GM19239 (cell line): ENCODE measurements around the gene TEN1.

Source experiments
- DNase-seq: peaks from one replicate; pipeline ENCODE4 v3.0.0; 2011; ENCODE audit warnings: low spot score; ENCODE audit not compliant: insufficient read length
- FAIRE-seq: peaks from 2 replicates; lab custom pipeline; 2011; peaks lifted over from hg19 to GRCh38; lab: Jason Lieb, UNC

The TEN1 gene

DNA sequence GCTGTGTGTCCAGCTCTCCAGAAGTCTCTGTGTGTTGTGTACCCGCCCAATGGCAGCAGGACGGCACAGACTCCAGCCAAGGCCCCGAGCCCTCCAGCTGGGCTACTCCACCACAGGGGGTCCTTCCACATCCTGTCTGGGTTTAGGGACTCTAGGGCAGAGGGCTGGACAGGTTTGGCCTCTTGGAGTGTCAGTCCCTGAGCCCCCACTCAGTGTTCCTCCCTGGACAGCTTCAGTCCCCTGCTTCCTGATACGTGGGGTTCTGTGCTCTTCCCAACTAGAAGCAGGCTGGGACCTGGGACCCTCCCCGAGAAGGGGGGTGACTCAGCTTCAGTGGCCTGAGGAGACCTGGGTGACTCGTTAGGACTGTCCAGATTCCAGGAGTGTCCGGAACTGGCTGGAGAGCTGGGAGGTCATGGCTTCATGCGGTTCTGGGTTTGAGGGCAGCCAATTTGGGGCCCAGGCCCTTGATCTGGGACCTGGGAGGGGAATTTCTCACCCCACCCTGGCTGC, 25.8 kb downstream of the TEN1 start:
- FAIRE-seq (no peak), DNase-seq (no peak)

DNA sequence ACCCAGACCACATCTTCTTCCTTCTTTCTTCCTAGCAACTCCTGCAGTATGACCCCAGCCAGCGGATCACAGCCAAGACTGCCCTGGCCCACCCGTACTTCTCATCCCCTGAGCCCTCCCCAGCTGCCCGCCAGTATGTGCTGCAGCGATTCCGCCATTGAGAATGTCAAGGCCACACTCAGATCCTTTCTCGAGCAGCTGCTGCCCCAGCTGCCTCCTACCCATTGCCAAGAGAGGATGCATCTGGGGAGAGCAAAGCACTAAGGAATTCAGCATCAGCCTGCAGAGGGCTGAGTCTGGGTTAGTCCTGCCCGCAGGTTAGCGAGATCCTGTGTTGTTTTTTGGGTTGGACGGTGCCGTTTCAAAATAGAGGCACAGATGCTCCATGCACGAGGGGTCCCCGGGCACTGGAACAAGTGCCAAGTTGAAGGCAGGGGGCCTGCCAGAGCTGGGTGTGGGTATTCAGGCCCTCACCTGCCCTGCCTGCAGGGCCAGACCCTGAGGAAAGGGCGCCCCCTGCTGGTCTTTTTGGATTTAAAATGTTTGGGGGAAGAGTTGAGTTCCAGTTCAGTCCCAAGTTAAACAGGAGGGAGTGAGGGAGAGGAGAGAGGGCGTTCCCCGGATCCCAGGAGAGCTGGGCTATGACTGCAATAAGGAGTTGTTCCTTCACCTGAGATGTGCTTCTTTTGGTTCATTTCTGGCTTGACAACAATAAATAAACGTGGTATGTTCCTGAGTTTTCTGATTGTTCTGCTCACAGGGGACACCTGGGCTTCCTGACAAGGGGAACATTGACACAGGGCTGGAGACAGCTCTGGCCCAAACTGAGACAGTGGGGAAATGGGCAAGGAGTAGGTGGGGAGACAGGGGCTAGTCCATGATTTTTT, 26.5 kb downstream of the TEN1 start:
- FAIRE-seq (peak; percentile 77), DNase-seq (peak; percentile 94)

DNA sequence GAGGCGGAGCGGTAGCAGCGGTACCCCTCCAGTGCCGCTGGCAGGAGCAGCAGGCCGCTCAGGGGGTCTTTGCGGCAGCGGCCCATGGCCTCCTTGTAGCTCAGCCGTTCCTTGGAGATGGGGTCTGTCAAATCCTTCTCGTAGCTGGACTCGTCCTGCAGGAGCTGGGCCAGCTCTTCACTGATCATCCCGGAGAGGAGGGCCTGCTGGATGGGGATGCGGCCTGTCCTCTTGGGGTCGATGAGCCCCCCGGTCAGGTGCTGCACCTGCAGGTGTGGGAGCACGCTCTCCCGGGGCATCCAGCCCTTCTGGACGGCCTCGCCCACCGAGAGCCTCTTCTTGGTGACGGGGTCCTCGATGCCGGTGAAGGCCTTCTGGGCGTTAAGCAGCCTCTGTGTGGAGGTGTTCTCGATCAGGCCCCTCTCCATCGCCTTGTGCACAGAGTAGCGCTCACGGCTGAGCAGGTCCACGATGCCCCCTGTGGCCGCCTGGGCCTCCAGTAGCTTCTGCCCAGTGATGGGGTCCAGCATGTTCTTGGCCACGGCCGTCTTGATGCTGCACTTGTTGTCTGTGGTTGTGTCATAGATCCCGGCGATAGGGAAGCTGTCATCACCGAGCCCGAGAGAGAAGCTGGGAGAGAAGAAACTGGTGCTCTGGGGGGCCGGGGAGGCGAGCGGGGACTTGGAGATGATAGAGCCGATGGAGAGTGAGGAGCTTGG, 28.2 kb downstream of the TEN1 start:
- no peak for DNase-seq
- no peak for FAIRE-seq

DNA sequence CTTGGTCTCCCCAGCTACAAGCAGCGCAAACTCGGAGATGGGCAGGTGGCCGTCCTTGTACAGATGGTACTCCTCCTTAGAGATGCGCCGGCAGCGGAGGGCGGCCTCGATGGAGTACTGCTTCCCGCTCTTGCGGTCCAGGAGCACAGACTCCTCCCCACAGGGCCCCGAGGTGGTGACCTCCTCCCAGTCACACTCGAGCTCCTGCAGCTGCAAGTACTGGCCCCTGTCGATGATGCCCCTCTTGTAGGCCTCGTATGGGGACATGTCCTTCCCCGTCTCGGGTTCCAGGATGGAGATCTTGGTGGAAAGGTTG, 28.8 kb downstream of the TEN1 start:
- FAIRE-seq, result no peak
- DNase-seq, result no peak

DNA sequence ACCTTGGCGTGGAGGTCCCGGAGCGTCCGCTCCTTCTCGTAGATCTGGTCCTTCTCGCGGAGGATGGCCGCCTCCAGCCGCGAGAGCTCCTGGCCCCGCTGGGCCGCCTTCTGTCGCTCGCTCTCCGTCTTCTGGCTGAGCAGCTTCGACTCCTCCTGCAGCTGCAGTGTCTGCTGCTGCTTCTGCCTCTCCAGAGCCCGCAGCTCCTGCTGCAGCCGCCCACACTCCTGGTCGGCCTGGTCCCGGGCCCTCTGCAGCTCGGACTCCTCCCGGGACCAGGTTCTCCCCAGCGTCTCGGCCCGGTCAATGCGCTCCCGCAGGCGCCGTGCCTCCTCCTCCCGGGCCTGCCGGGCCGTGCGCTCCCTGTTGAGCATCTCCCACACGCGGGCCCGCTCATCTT, 29.2 kb downstream of the TEN1 start:
- no peak for DNase-seq
- no peak for FAIRE-seq

DNA sequence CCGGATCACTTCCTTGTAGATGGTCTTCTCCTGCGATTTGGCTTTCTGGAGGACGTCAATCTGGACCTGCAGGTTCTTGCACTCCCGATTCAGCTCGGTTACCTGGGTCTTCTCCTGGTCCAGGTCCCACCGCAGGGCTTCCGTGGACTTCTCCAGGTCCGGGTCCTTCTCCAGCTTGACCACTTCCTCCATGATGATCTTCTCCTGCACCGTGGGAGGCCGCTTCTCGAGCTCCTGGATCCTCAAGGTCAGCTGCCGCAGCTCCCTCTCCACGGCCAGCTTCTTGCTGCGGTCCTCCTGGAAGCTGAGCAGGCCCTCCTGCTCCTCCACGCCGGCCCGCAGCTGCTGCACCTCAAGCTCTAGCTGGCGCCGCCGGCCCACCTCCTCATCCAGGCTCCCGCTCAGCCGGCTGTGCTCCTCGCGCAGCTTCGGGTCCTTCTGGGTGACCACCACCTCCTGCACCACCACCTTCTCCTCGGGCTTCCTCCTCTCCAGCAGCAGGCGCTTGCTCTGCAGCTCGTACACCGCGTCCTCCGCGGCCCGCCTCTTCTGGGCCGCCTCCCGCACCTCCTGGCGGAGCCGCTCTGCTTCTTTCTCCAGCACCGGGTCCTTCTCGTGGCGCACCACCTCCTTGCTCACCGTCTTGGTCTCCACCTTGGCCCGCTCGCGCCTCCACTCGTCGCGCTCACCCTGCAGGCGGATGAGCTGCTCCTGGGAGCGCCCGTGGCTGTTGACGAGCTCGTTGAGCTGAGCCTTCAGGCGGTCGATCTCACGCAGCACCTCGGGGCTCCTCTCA, 29.8 kb downstream of the TEN1 start:
- FAIRE-seq (no peak), DNase-seq (no peak)

DNA sequence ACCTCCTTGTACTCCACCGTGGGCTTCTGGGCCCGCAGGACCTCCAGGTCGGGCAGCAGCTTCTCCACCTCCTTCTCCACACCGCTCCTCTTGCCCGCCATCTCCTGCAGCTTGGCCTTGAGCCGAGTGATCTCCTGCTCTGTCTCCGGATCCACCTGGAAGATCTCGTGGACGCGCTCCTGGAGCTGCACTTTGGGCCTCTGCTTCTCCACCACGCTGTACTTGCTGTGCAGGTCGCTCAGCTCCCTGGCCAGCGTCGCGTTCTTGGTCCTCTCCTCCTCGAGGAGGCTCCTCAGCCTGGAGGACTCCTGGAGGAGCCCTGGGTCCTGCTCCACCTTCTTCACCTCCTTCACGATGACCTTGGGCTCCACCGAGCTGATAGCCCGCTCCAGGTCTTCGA, 30.4 kb downstream of the TEN1 start:
- no peak for FAIRE-seq

DNA sequence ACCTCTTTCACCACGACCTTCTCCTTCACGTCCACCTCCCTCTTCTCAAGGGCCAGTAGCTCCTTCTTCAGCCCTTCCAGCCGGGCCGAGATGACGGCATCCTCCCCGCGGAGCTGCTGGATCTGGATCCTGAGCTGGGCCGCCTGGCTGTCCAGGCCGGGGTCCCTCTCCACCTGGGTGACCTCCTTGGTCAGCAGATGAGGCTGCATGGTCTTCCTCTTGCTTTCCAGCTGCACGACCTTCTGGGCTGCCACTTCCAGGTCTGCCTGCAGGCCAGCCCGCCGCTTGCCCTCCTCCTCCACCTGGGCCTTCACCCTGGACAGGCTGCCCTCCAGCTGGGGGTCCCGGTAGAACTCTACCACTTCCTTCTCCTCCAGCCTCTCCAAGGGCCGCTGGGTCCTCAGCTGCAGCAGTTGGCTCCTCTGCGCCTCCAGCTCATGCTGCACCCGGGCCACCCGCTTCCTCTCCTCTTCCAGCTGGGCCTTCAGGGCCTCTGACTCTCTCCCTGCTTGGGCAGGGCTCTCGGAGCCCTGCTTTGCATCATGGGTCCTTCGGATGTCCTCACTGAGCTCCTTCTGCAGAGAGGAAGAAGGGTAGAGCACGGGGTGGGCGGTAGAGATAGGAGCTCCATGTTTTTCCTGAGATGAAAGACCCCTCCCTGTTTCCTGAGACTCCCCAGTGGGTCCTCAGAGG, 31.1 kb downstream of the TEN1 start:
- DNase-seq (no peak), FAIRE-seq (no peak)

More for the DNA sequence above, 30.4 kb downstream of the TEN1 start:
- no peak for DNase-seq

DNA sequence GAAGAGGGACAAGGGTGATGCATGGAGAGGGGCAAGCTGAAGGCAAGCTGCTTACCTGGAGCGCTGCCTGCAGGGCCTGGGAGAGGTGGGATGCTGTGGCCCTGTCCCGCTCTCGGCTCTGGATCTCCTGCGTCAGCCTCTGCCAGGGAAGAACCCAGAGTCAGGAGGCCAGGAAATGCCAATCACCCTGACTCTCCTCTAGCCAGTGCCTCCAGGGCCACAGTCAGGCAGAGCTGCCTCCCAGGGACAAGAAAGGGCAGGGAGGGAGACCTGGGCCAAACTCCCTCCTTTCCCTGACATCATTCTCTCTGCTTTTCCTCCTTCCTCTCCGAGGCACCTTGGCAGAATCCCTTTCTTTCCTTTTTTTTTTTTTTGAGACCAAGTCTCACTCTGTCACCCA, 32.9 kb downstream of the TEN1 start:
- DNase-seq (no peak), FAIRE-seq (no peak)

DNA sequence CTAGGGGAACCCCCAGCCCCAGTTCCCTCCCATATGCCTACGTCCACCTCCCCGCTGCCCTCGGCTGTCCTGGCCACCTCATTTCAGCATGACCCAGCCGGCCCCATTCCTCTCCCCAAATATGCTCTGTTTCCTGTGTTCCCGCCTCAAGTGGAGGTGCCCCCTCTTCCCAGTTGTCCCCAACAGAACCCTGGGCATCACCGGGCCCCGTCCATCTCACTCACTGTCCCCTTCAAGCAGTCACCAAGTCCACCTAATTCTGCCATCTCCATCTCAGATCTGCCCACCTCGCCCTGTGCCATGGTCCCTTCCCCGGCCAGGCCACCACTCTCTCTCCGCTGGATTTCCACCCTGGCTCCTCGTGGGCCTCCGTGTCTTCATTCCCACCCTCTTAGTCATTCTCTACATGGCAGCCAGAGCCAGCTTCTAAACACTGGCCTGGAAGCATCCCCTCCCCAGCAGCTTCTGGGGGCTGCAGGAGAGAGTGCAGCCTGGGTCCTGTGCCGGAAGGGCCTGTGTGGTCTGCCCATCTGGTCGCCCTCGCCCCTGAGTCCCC, 34.4 kb downstream of the TEN1 start:
- FAIRE-seq, result no peak
- no peak for DNase-seq

DNA sequence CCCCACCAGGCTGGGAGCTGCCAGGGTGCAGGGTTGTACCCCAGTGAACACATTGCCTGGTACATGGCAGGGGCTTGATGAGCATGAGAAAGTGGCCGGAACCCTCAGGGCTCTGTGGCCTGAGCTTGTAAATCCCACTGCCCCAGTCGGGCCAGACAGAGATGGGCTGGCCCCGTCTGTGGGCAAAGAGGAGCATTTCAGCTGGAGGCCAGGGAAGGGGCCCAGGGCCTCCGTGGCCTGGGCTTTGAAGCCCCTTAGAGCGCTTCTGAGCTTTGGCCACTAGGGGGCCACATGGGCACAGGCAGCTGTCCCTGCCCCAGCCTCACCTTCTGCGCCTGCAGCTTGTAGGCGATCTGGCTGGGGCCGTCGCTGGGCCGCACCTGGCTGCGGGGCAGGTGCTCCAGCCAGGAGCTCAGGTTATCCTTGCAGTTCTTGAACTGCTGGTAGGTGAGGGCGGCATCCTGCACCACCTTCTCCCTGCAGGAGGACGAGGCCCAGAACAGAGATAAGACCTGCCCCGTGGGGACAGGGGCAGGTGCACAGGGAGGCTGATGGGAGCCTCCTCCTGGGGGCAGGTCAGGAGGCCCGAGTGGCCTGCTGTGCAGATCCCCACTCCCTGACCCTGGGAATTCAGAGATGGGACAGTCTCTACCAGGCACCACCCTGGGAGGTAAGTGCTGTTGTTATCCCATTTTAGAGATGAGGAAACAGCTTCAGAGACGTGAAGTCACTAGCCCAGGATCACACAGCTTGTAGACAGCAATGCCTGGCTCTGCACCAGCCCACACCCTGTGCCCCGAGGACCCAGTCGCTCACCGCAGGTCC, 35.3 kb downstream of the TEN1 start:
- peak; percentile 45 for FAIRE-seq
- peak; percentile 99 for DNase-seq

DNA sequence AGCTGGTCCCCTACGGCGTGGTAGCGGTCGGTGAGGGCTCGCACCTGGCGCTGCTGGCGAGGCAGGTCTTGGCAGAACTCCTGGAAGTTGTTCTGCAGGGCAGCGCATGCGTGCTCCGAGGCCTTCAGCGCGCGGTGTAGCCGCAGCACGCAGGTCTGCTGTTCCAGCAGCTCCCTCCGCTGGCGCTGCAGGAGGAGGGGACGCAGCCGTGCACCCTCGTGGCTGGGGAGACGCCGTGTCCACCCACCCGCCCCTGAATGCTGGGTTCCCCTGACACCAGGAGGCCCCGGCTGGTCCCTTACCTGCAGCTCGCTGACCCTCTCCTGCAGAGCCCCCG, 35.9 kb downstream of the TEN1 start:
- FAIRE-seq, result no peak

DNA sequence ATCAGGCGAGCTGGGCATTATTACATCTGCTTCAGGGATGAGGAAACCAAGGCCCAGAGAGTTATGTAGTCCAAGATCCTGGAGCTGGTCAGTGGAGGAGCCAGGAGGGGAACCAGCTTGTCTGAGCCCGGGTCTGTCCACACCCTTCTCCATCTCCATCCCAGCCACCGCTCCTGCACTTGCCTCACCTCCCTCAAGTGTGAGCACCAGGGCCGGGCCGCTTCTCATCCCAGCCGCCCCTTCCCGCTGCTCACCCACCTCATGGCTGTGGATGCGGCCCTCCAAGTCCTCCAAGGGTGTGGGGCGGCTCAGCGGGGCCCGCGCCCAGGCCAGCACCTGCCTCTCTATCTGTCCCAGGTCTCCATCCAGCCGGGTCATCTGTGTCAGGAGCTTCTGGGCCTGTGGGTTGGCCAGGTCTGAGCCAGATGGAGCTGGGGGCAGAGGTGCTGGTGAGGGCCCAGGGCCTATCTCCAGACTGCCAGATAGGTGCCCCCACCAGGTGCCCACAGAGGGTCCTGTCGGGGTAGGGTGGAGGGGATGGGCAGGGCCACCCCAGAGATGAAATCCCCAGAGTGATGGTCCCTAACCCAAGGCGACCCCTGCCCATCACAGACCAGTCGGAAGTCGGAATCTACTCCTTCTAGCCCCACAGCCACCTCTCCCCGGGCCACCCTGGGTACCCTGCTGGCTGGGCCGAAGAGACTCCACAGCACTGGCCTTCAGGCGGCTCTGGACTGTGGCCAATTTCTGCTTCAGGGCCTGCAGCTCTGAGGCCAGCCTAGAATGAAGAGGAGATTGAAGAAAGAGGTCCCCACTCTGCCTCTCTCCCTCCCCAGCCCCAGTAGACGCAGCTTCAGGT, 38.7 kb downstream of the TEN1 start:
- no peak for DNase-seq
- no peak for FAIRE-seq

More for the DNA sequence above, 35.9 kb downstream of the TEN1 start:
- DNase-seq, result no peak

DNA sequence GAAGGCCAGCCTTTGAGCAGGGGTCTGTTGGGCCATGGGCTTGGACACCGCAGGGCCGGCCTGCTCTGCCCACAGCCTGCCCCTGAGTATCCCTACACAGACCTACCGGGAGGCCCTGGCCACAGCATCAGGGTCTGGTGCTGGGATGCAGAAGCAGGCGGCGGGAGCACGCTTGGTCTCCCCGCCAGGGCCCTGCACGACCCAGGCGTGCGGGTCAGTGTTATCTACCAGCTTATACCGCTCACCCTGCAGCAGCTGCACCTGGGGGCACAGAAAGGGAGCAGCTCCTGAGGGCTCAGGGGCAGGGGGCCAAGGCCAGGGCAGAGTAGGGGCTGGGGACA, 39.3 kb downstream of the TEN1 start:
- FAIRE-seq (no peak), DNase-seq (no peak)

DNA sequence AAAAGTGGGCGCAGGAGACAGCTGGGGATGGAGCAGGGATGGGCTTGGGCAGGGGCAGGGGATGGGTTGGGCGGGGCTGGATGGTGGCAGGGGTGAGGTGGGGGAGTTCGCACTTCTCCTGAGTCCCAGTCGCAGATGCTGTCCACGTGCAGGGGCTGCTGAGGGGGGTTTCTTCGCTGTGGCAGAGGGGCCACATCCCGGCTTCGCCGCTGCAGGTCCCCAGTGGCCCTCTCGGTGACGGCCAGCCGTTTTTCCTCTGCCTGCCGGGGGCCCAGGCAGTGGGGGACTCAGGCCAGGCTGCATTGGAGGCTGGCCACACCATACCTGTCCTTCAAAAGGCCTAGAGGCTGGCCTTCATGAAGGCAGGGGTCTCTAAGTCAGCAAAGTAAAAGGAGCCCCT, 39.8 kb downstream of the TEN1 start:
- FAIRE-seq, result no peak
- DNase-seq, result no peak

DNA sequence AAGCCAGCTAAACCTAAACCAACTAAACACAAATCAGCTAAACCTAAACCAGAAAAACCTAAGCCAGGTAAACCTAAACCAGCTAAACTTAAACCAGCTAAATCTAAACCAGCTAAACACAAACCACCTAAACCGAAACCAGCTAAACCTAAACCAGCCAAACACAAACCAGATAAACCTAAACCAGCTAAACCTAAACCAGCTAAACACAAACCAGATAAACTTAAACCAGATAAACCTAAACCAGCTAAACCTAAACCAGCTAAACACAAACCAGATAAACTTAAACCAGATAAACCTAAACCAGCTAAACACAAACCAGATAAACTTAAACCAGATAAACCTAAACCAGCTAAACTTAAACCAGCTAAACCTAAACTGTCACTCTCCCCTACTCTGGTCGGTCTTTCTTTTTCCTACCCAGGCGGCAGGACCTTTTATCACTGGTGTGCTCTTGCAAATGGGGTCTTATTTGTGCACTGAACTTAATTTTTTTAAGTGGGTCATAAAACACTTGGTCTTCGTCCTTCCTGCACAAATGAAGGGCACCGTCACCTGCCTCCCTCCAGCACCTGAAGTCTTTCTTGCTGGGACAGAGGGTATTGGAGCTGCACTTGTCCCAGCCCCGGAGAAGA, 40.9 kb downstream of the TEN1 start:
- no peak for FAIRE-seq

DNA sequence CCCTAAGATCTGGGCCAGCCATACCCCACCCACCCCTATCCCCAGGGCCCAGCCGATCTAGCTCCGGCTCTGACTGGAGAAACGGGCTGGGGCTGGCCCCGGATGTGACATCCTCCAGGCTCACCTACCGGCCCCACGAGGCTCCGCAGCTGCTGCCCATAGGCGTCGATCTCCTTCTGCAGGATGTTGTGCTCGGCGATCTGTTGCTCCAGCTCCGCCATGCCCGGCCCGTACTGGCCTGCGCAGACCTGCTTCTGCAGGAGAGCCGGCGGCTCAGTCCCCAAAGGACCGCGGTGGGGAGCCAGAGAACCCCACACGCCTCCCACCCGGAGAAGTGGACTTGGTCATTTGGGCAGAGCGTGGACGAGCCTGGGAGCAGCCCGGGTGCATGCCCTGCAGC, 43.2 kb downstream of the TEN1 start:
- no peak for FAIRE-seq
- no peak for DNase-seq

More for the DNA sequence above, 40.9 kb downstream of the TEN1 start:
- DNase-seq, result no peak
